Activated T-cell treated with anti-CD3 and anti-CD28 coated beads for 1 hour (primary cell): ENCODE results near the gene AMFR.
"Not testable (repeated sequence)": the region's sequence is repeated elsewhere in the genome, so short reads cannot be mapped to it uniquely, and the experiment has no call there.

ENCODE experiments used
- DNase-seq: peaks from one replicate; pipeline ENCODE4 v3.0.0-alpha.2; 2020; ENCODE audit warnings: low read depth

AMFR gene

GRCh38 chr16:56423584-56424403 lies 1.6 kb downstream of the AMFR start:
- DNase-seq, result no peak

GRCh38 chr16:56422896-56423441 lies 2.4 kb downstream of the AMFR start:
- DNase-seq, result no peak

GRCh38 chr16:56421976-56422669 lies 3.2 kb downstream of the AMFR start:
- DNase-seq, result no peak

DNA sequence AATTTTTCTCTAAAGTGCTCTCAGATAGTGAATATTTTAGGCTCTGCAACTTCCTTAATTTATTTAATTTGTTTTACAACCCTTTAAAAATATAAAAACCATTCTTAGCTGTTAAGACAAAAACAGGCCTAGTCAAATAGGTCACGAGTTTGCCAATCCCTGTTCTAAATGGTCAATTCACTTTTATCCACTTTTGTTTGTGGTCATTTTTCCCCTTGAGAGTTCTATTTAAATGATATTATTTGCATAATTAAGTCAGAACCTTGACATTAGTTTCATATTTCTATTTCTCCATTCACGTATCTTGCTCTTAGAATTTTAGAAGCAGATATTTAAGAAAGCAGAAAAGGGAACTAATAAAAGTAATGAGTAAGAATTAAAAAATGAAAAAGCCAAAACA lies 4.0 kb downstream of the AMFR start:
- no peak for DNase-seq

- no peak for DNase-seq
Observed at GRCh38 chr16:56420613-56421012, 4.7 kb downstream of the AMFR start.

DNA sequence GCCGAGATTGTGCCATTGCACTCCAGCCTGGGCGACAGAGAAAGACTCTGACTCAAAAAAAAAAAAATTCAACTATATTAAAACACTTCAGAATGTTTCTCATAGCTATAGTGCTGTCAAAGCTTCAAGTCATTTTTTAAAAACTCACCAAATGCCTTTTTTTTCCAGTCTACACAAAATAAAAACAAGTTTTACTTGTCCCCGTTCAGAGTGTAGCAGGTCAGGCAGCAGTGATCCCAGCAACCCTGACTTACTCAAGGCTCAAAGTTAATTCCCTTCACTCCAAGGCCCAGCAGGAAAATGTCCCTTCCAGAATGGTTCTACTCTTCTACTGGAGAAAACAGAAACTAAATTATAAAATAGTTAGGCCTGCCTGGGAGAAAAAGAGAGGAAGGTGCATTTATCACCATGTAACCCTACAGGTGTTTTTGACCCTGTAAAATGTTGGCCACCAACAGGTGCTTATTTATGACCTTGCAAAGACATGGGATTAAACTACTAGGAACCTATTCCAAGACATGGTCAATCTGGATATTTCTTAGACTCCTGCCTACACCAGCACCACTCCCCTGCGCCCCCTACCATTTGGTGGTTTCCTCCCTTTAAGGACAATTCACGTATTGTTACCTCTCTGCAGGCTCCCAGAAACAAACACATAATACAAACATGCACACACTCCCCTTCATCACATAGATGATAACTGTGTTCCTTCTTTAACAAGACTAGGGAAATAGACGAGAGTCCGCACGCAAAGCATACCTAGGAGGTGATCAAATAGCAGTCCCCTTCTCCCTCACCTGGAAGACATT lies 5.4 kb downstream of the AMFR start:
- no peak for DNase-seq

DNA sequence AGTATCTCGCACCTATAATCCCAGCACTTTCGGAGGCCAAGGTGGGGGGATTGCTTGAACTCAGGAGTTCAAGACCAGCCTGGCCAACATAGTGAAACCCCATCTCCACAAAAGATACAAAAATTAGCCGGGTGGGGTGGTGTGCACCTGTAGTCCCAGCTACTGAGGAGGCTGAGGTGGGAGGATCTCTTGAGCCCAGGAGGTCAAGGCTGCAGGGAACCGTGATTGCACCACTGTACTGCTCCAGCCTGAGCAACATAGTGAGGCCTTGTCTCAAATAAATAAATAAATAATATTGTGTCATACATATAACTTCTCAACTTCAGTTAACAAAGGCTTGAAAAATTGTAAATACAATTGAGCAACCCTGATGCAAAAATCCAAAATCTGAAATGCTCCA lies 8.2 kb downstream of the AMFR start:
- DNase-seq, result no peak

- no peak for DNase-seq
Observed at GRCh38 chr16:56415875-56416274, 9.5 kb downstream of the AMFR start.

- DNase-seq, result no peak
Observed at GRCh38 chr16:56414366-56414765, 11.0 kb downstream of the AMFR start.

DNA sequence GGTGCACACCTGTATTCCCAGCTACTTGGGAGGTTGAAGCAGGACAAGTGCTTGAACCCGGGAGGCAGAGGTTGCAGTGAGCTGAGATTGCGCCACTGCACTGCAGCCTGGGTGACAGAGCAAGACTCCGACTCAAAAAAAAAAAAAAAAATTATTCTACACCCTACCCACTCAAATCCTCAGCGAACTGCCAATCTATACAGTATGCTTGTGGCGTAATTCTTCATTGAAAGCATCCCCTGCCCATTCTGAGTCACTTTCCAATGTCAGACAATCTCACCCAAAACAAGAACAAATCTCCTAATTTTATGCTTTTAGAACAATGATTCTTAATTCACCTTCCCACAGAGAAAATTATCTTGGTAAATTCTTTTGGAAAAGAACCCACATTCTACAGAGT lies 12.0 kb downstream of the AMFR start:
- DNase-seq, result no peak

- no peak for DNase-seq
Observed at GRCh38 chr16:56411624-56412023, 13.7 kb downstream of the AMFR start.

- no peak for DNase-seq
Observed at GRCh38 chr16:56411123-56411522, 14.2 kb downstream of the AMFR start.

DNA sequence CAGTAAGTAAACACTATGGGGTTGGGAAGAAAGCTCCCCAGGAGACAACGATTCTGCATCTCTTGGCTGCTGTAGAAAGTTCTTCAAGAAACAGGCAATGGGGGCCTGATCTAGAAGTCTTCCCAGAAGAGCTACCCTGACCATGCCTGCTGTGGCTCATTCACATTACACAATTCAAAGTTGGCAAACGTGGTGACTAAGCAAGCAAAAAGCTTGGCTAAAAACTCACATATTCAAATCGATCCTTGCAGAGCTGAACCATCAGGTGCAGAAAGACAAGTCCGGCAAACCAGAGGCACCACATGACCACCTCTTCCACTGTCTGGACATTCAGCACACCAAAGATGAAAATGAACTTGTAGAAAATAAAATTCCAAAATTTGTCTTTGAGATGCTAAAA lies 16.1 kb downstream of the AMFR start:
- DNase-seq, result no peak

DNA sequence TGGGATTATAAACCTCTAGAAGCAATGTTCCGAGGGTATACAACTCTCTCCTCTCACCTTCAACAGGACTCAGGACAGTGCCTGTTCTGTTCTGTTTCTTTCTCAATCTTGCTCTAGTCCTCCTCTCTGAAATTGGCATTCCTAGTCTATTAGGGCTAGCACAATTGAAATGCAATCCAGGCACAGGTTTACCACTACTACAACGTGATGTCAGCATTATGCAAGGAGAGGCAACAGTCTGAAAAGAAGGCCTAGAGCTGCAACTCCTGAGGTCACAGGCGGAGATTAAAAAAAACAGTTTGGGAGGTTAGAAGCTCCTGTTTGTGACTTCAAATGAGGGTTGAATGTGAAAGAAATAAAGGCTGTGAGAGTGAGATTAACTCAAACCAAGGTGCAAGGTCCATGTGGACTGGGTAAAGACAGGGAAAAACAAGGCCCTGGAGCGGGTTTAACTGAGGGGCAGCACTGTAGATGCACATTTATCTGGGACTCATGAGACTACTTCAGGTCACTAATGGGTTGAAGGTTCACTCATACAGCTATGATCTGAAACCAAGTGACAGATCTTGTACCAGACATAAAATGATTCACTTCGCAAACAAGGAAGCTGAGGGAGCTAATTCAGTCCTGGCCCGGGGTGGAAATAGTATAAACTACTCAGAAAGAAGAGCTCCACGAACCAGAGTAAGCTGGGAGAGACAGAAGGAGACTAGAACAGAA lies 16.8 kb downstream of the AMFR start:
- no peak for DNase-seq

DNA sequence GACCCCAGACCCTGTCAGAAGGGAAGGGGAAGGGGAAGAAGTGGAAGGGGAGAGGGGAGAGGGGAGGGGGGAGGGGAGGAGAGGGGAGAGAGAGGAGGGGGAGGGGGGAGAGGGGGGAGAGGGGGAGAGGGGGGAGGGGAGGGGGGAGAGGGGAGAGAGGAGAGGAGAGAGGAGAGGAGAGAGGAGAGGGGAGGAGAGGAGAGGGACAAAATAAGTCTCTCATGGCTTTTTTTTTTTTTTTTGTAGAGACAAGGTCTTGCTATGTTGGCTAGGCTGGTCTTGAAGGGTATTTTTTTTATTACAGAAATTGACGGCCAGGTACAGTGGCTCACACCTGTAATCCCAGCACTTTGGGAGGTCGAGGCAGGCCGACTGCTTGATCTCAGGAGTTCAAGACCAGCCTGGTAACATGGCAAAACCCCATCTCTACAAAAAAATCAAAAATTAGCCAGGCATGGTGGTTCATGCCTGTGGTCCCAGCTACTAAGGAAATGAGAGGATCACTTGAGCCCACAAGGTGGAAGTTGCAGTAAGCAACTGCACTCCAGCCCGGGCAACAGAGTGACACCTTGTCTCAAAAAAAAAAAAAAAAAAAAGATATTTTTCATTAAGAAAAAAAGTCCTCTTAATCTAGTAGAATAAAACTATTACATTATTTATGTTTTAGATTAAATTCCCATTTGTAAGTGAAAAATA lies 19.2 kb downstream of the AMFR start:
- DNase-seq, result no peak

DNA sequence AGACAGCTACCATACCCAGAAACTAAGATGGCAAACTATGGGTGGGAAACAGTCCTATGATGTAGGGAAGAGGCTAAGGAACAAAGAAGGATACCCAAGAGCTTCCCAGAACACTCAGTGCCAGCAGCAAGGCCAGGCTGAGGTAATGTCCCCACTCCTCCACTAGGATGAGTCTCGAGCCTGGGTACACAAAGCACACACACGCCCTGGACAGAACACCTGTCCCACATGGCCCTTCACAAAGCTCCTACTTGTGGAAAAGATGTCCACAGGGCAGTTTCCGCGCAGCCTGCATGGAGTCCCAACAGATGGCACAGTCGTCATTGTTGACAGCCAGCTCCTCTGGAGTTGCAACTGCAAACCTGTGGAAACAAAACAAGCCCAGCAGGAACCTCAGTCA lies 23.9 kb downstream of the AMFR start:
- no peak for DNase-seq

DNA sequence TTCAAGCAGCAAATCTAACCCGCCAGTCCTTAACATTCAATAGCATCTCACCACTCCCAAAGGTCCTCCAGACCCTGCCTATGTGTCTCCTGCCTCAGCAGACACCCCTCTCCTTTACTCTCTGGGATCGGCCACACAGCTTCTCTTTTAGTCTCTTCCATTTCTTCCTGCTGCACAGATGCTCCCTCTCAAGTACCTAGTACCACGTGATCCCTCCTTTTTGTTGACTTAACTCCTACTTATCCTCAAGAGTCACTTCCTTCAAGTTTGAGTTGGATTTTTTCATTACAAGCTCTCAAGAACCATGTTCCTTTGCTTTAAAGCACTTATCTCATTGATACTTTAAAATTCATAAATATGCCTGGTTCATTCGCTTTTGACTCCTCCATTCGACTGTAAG lies 24.9 kb downstream of the AMFR start:
- DNase-seq, result no peak

DNA sequence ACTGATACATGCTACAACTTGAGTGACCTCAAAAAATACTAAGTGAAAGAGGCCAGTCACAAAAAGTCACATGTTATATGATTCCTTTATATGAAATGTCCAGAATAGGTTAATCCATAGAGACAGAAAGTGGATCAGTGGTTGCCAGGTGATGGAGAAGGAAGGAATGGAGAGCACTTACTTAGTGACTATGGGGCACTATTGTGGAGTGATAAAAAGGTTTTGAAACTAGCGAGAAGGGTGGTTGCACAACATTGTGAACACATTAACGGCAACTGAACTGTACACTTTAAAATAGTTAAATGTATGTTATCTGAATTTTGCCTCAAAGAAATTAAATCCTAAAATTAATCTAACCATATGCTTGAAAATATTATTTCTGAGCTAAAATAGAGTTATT lies 25.9 kb downstream of the AMFR start:
- no peak for DNase-seq

DNA sequence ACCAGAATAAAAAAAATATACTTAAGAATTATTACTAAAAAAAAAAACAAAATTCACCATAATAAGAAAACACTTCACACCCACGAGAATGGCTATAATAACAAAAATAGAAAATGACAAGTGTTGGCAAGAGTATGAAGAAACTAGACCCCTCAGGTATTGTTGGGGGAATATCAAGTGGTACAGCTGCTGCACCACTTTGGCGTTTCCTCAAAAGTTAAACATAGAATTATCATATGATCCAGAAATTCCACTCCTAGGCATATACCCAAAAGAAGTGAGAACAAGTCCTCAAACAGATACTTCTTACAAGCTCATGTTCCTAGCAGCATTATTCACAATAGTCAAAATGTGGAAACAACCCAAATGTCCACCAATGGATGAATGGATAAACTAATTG lies 26.3 kb downstream of the AMFR start:
- no peak for DNase-seq

- DNase-seq, result not testable (repeated sequence)
Observed at GRCh38 chr16:56396724-56397123, 28.6 kb downstream of the AMFR start.

DNA sequence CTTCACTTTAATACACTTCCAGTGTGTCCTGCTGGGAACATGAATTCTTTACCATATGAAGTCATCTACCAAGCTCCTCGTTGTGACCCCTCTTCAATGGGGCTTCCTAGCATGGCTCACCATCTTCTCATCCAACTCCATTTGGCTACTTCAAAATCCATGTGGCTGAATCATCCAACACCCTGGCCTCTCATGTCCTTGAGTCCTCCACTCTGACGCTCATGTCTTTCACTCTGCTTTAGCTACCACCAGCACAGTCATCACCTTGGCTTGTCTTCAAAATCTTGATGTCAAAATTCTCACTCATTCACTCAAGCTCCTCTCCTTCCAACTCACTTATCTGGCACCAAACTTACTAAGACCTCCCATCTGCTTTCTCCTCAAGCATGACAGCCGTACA lies 35.8 kb downstream of the AMFR start:
- no peak for DNase-seq
